Ovary (tissue), 9 donors: ENCODE measurements around the gene TAB3. TPM values are rescaled to one million over a fixed set of nuclear protein-coding genes. Genes with fewer than 3 reads are reported as not detected.

ENCODE experiments used
- DNase-seq, 5 donors: peaks; one replicate each; pipeline ENCODE4 v3.0.0-alpha.2; 2019 to 2020
- H3K27ac ChIP-seq, 2 donors: fragments of 200-600 bp; one replicate each; pipeline versions ENCODE4 v1.5.1 to v1.8.0; 2019 to 2022
- H3K27me3 ChIP-seq: fragments of 200-600 bp; one replicate; pipeline ENCODE4 v1.8.0; 2022
- H3K36me3 ChIP-seq: fragments of 200-600 bp; sonication (generic); one replicate; pipeline ENCODE4 v1.5.1; 2019
- H3K4me1 ChIP-seq: one replicate; pipeline ENCODE4 v1.8.1; 2013; ENCODE audit warnings: mild to moderate bottlenecking, moderate library complexity; ENCODE audit not compliant: insufficient read depth
- H3K4me3 ChIP-seq: fragments of 200-600 bp; sonication (generic); one replicate; pipeline ENCODE4 v1.5.1; 2017
- H3K9me3 ChIP-seq, 2 donors: fragments of 200-600 bp in 1 of 2; sonication (generic) in 1 of 2; one replicate each; pipeline versions ENCODE4 v1.5.1 to v1.8.1; 2013 to 2019; ENCODE audit warnings: mild to moderate bottlenecking in 1 of 2, moderate library complexity in 1 of 2
- CTCF ChIP-seq, 3 donors: fragments of 450-650 bp in 2 of 3; fragments of 200-600 bp in 1 of 3; IDR thresholded peaks; one replicate each; pipeline versions ENCODE4 v1.5.1 to v1.8.0; 2016 to 2022; ENCODE audit warnings: antibody characterized with exemption in 3 of 3, mild to moderate bottlenecking in 1 of 3
- EP300 ChIP-seq: sonication (generic); formaldehyde crosslinking; IDR thresholded peaks from one replicate; pipeline ENCODE4 v1.6.1; 2017; ENCODE audit warnings: antibody characterized with exemption
- POLR2A ChIP-seq: fragments of 450-650 bp; IDR thresholded peaks from one replicate; pipeline ENCODE4 v1.6.1; 2017; ENCODE audit warnings: antibody characterized with exemption, mild to moderate bottlenecking, moderate library complexity
- WGBS, 3 donors: extraction: QIAGEN DNeasy Blood & Tissue Kit in 1 of 3; methylation state at CpG; one replicate each; pipeline versions ENCODE4 v1.1.5 to v1.1.7; 2013 to 2017; 5-methylcytosine and 5-hydroxymethylcytosine counted together
- intact Hi-C, 4 donors: fragments of 100-400 bp; cut with DNase I; formaldehyde crosslinking; loops; one replicate each; pipeline versions ENCODE4 v1.11.0 to v1.15.1; 2022 to 2023
- polyA plus RNA-seq, 2 donors: library from polyadenylated mRNA; stranded (reverse); fragments of 200-250 nt in 1 of 2; fragments of 350-450 nt in 1 of 2; fragmentation: Illumina TruSeq in 1 of 2; extraction: RNeasy Lipid Tissue Mini Kit (QIAGEN cat#74804) in 1 of 2; gene quantifications; one replicate each; pipeline ENCODE4 v1.2.3, GENCODE V29; 2013 to 2014
- total RNA-seq, 7 donors: library from RNA; depleted of rRNA in 2 of 7; stranded (reverse); fragments of >200 nt in 2 of 7; fragmentation: NEBNext Ultra II Directional in 3 of 7; extraction: Animal tissue kit (Norgen Biotek cat#: 25700) in 3 of 7; gene quantifications; one replicate each; pipeline versions ENCODE4 v1.1.0 to v1.2.4, GENCODE V29; 2016 to 2023
- donor health status: DM: no; HTN: no; CAD: no; lungs with moderate emphysema.
- donor health status: DM: no; HTN: no; CAD: no.
- donor health status: Bipolar disorder and iron deficiency.
- donor health status: DM: yes; HTN: yes; CAD: no.
- donor health status: DM: no; HTN: no; CAD: no.
- donor health status: DM: yes; HTN: yes; CAD: no.

The TAB3 gene
- total and polyA plus RNA-seq, 9 donors: 7.8 to 29.5 (median 21.0) TPM

GRCh38 chrX:30875957-30876356, 13.1 kb downstream of the TAB3 start:
- Histone ChIP-seq H3K27me3 (no peaks in the 10 kb centered on the region), H3K9me3 (no peaks in the 10 kb centered on the region), H3K36me3 (no peaks in the 10 kb centered on the region), H3K4me3 (no peak overlapping the region), H3K4me1 (peaks cover 2% of the 10 kb centered on the region), H3K27ac (no peak overlapping the region)
- no peak for DNase-seq
- TF ChIP-seq CTCF (IDR thresholded peaks at IDR 0.05) (no peak), POLR2A (no peak), EP300 (no peak)
- 62 to 69% (median 68%) methylated on average over 3 of the region's 3 CpGs for WGBS, 3 donors
- intact Hi-C loops: no loop called here

- no peaks in the 10 kb centered on the region for H3K9me3 ChIP-seq
- intact Hi-C loops: no loop called here
- TF ChIP-seq CTCF (IDR thresholded peaks at IDR 0.05) (no peak), POLR2A (no peak), EP300 (no peak)
- no peak overlapping the region for H3K27ac ChIP-seq
- no peak for DNase-seq
- H3K4me1 ChIP-seq: peaks cover 2% of the 10 kb centered on the region
- 86 to 91% (median 90%) methylated on average over 3 of the region's 3 CpGs for WGBS, 3 donors
- no peaks in the 10 kb centered on the region for H3K27me3 ChIP-seq
- no peak overlapping the region for H3K4me3 ChIP-seq
- no peaks in the 10 kb centered on the region for H3K36me3 ChIP-seq
Observed at GRCh38 chrX:30874851-30875250, 14.2 kb downstream of the TAB3 start.

GRCh38 chrX:30870572-30870971, 18.5 kb downstream of the TAB3 start:
- Histone ChIP-seq H3K9me3 (no peaks in the 10 kb centered on the region), H3K27me3 (no peaks in the 10 kb centered on the region), H3K4me3 (no peak overlapping the region), H3K27ac (no peak overlapping the region), H3K36me3 (no peaks in the 10 kb centered on the region), H3K4me1 (no peaks in the 10 kb centered on the region)
- no peak for DNase-seq
- intact Hi-C loops: no loop called here
- no peak for TF ChIP-seq EP300
- no peak for TF ChIP-seq CTCF (IDR thresholded peaks at IDR 0.05)
- TF ChIP-seq POLR2A: no peak
- 42 to 59% (median 49%) methylated on average over 2 of the region's 2 CpGs for WGBS, 3 donors

- no peak for TF ChIP-seq CTCF (IDR thresholded peaks at IDR 0.05)
- TF ChIP-seq EP300: no peak
- no peak for TF ChIP-seq POLR2A
- H3K27ac ChIP-seq: no peak overlapping the region
- no peaks in the 10 kb centered on the region for H3K4me1 ChIP-seq
- DNase-seq: no peak
- H3K4me3 ChIP-seq: no peak overlapping the region
- H3K9me3 ChIP-seq: no peaks in the 10 kb centered on the region
- no peaks in the 10 kb centered on the region for H3K36me3 ChIP-seq
- 77 to 84% (median 79%) methylated on average over 1 of the region's 1 CpG for WGBS, 3 donors
- H3K27me3 ChIP-seq: no peaks in the 10 kb centered on the region
- intact Hi-C loops: no loop called here
Observed at GRCh38 chrX:30865612-30866011, 23.4 kb downstream of the TAB3 start.

- no peaks in the 10 kb centered on the region for H3K4me1 ChIP-seq
- H3K9me3 ChIP-seq: no peaks in the 10 kb centered on the region
- WGBS, 3 donors: 50 to 57% (median 57%) methylated on average over 3 of the region's 3 CpGs
- H3K4me3 ChIP-seq: no peak overlapping the region
- intact Hi-C loops: no loop called here
- DNase-seq: no peak
- no peaks in the 10 kb centered on the region for H3K36me3 ChIP-seq
- H3K27me3 ChIP-seq: no peaks in the 10 kb centered on the region
- H3K27ac ChIP-seq: no peak overlapping the region
- no peak for TF ChIP-seq POLR2A
- no peak for TF ChIP-seq EP300
- no peak for TF ChIP-seq CTCF (IDR thresholded peaks at IDR 0.05)
Observed at GRCh38 chrX:30865015-30865414, 24.0 kb downstream of the TAB3 start.
